H1 (cell line): Measurements from ENCODE around the gene ZNF462. TPM values are rescaled to one million over a fixed set of nuclear protein-coding genes. Genes with fewer than 3 reads are reported as not detected.

Experiments used
- polyA plus RNA-seq, 7 experiments: library from polyadenylated mRNA; depleted of rRNA in 3 of 7; stranded (reverse) in 5 of 7; unstranded in 2 of 7; fragments of >200 nt in 5 of 7; fragments of 200-250 nt in 2 of 7; gene quantifications; 1 replicate in 5 of 7; 2 replicates in 1 of 7; 4 replicates in 1 of 7; pipeline versions ENCODE4 v1.2.1 to v1.2.3, GENCODE V29; 2011 to 2013; ENCODE audit warnings: missing spikeins in 2 of 7, mixed read lengths in 2 of 7
- small RNA-seq: library from polyadenylated mRNA; stranded (forward); fragments of <200 nt; extraction: miRNeasy Mini kit (QIAGEN cat#:217004); gene quantifications from one replicate; pipeline ENCODE3, GENCODE V24; 2013; ENCODE audit not compliant: insufficient read depth
- total RNA-seq: library from RNA; stranded (reverse); fragmentation: NEBNext Ultra II Directional; extraction: Animal tissue kit (Norgen Biotek cat#: 25700); gene quantifications from 2 replicates; pipeline ENCODE4 v1.2.1, GENCODE V29; 2021

The ZNF462 gene
- total and polyA plus RNA-seq, 2 of the 8 experiments (the other 6 are each of a cell fraction or from before 2014, with no cell fraction given) = 30.0 to 163 TPM

Small RNA genes within 50 kb of the gene (small RNA-seq; reads per million reads assigned to genes)
- gene RNA5SP292 = not detected
